Heart right ventricle (tissue), 16 donors: Measurements from ENCODE around the gene MIX23. TPM values are rescaled to one million over a fixed set of nuclear protein-coding genes. Genes with fewer than 3 reads are reported as not detected.

Experiments used
- ATAC-seq, 8 donors: fragments of 200-7000 bp; cut with Tn5 transposase; one replicate each; pipeline ENCODE4 v1.9.1; 2020; ENCODE audit warnings: mild to moderate bottlenecking in 8 of 8, moderate library complexity in 8 of 8, moderate number of reproducible peaks in 1 of 8
- DNase-seq, 2 donors: peaks; one replicate each; pipeline ENCODE4 v3.0.0-alpha.2; 2020
- H3K27ac ChIP-seq, 10 donors: fragments of 200-600 bp; sonication (generic) in 2 of 10; one replicate each; pipeline versions ENCODE4 v1.5.0 to v1.8.0; 2020 to 2022; ENCODE audit warnings: mild to moderate bottlenecking in 3 of 10
- H3K27me3 ChIP-seq, 7 donors: fragments of 200-600 bp; one replicate each; pipeline ENCODE4 v1.8.0; 2021 to 2022; ENCODE audit warnings: mild to moderate bottlenecking in 2 of 7
- H3K36me3 ChIP-seq, 9 donors: fragments of 200-600 bp; sonication (generic) in 1 of 9; one replicate each; pipeline versions ENCODE4 v1.5.0 to v1.8.0; 2020 to 2022; ENCODE audit warnings: mild to moderate bottlenecking in 2 of 9
- H3K4me1 ChIP-seq, 9 donors: fragments of 200-600 bp; sonication (generic) in 1 of 9; one replicate each; pipeline versions ENCODE4 v1.5.0 to v1.8.0; 2020 to 2022; ENCODE audit warnings: mild to moderate bottlenecking in 4 of 9
- H3K4me3 ChIP-seq, 10 donors: fragments of 200-600 bp; sonication (generic) in 2 of 10; one replicate each; pipeline versions ENCODE4 v1.5.0 to v1.8.0; 2020 to 2022; ENCODE audit warnings: mild to moderate bottlenecking in 7 of 10, moderate library complexity in 2 of 10
- H3K9me3 ChIP-seq, 11 donors: fragments of 200-600 bp in 10 of 11; sonication (generic) in 2 of 11; one replicate each; pipeline versions ENCODE4 v1.5.0 to v1.8.0; 2013 to 2022; ENCODE audit warnings: mild to moderate bottlenecking in 2 of 11, control low read depth in 1 of 11, moderate library complexity in 1 of 11
- WGBS, 2 donors: extraction: QIAGEN DNeasy Blood & Tissue Kit; methylation state at CpG; one replicate each; pipeline ENCODE4 v1.1.7; 2013; ENCODE audit warnings: inconsistent platforms in 1 of 2; 5-methylcytosine and 5-hydroxymethylcytosine counted together
- intact Hi-C, 10 donors: fragments of 100-400 bp; cut with DNase I; formaldehyde crosslinking; loops; one replicate each; pipeline versions ENCODE4 v1.11.1 to v1.14.2; 2022
- polyA plus RNA-seq, 2 donors: library from polyadenylated mRNA; stranded (reverse); fragments of 200-250 nt; gene quantifications; one replicate each; pipeline ENCODE4 v1.2.3, GENCODE V29; 2013
- total RNA-seq, 10 donors: library from RNA; stranded (reverse); fragmentation: NEBNext Ultra II Directional in 3 of 10; extraction: Animal tissue kit (Norgen Biotek cat#: 25700) in 3 of 10; gene quantifications; one replicate each; pipeline versions ENCODE4 v1.2.1 to v1.2.4, GENCODE V29; 2021 to 2023
- TF ChIP-seq, protein P1 (sequence below), 9 donors: fragments of 200-600 bp; sonication (generic) in 2 of 9; IDR thresholded peaks; one replicate each; pipeline versions ENCODE4 v1.5.0 to v1.8.0; 2021 to 2022; ENCODE audit warnings: antibody characterized with exemption in 9 of 9, mild to moderate bottlenecking in 5 of 9, moderate library complexity in 1 of 9
- donor health status: Arrhythmogenic right ventricular cardiomyopathy.
- donor health status: ischemic (EF 13 %, LVEDD 7.1; RV severe dilation, severe dysfunction).
- donor health status: healthy with polysubstance abuse.
- donor health status: DM: no; HTN: yes; CAD: no.
- donor health status: DM: no; HTN: no; CAD: no.
- donor health status: ischemic (EF 25% LVEDD 6.9; RV normal size, moderate dysfunction).
- donor health status: ischemic (EF 25% LVEDD 5.7; RV mildly dilated, moderate dysfunction).
- donor health status: healthy.
- donor health status: DM: yes; HTN: yes; CAD: no.
- donor health status: Ischemic cardiomyopathy.
- donor health status: ischemic (EF 35%, LVEDD 5.7; RV mildly dilated, moderate dysfunction).
- donor health status: nonischemic (EF 11% LVEDD 7.7; RV severe dilation, severe dysfunction).
- donor health status: DM: yes; HTN: yes; CAD: no.
- donor health status: PGD.
- donor health status: ischemic (EF 29% LVEDD 5.4; RV normal size, mild dysfunction).
- donor health status: nonischemic (EF 23%, LVEDD 6.1; RV moderate dilation, normal function).

Gene MIX23
- total and polyA plus RNA-seq, 12 donors, result 23.8 to 58.4 (median 30.1) TPM

DNA sequence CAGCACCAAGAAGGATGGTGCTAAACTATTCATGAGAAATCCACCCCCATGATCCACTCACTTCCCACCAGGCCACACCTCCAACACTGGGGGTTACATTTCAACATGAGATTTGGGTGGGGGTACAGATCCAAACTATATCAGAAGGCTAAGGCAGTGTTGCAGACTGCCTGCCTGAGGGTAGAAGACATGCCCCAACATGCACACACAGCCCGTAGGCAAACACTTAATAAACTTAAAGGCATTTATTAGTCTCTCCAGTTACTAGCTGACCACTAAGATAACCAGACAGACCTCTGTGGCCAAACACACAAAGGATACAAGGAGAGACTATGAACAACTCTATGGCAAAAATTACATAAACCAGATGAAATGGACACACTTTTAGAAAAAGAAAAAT lies 11.1 kb upstream of the MIX23 start:
- TF ChIP-seq, protein P1, sequence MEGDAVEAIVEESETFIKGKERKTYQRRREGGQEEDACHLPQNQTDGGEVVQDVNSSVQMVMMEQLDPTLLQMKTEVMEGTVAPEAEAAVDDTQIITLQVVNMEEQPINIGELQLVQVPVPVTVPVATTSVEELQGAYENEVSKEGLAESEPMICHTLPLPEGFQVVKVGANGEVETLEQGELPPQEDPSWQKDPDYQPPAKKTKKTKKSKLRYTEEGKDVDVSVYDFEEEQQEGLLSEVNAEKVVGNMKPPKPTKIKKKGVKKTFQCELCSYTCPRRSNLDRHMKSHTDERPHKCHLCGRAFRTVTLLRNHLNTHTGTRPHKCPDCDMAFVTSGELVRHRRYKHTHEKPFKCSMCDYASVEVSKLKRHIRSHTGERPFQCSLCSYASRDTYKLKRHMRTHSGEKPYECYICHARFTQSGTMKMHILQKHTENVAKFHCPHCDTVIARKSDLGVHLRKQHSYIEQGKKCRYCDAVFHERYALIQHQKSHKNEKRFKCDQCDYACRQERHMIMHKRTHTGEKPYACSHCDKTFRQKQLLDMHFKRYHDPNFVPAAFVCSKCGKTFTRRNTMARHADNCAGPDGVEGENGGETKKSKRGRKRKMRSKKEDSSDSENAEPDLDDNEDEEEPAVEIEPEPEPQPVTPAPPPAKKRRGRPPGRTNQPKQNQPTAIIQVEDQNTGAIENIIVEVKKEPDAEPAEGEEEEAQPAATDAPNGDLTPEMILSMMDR (IDR thresholded peaks at IDR 0.05), result no peak
- H3K27ac ChIP-seq, result no peak overlapping the region
- no peaks in the 10 kb centered on the region for H3K27me3 ChIP-seq
- intact Hi-C loops, result loop anchor here in 8 of 10 donors (5.0 to 10.0 kb wide), 6 partner anchors 281 to 401 kb away; partner anchors contain the start of genes PARP14 (in 4 of the 8), HSPBAP1 (in 1 of the 8) and SLC49A4 (in 1 of the 8)
- no peaks in the 10 kb centered on the region for H3K9me3 ChIP-seq
- no peak overlapping the region for H3K4me3 ChIP-seq
- DNase-seq, result no peak
- ATAC-seq, result peak in 1 of 8 donors; percentile 47
- peaks cover 0 to 6% (median 0%) of the 10 kb centered on the region in 9 donors for H3K36me3 ChIP-seq
- H3K4me1 ChIP-seq, result peaks cover 0 to 46% (median 15%) of the 10 kb centered on the region in 9 donors
- WGBS, 2 donors, result 69 to 75% methylated on average over 1 of the region's 1 CpG

DNA sequence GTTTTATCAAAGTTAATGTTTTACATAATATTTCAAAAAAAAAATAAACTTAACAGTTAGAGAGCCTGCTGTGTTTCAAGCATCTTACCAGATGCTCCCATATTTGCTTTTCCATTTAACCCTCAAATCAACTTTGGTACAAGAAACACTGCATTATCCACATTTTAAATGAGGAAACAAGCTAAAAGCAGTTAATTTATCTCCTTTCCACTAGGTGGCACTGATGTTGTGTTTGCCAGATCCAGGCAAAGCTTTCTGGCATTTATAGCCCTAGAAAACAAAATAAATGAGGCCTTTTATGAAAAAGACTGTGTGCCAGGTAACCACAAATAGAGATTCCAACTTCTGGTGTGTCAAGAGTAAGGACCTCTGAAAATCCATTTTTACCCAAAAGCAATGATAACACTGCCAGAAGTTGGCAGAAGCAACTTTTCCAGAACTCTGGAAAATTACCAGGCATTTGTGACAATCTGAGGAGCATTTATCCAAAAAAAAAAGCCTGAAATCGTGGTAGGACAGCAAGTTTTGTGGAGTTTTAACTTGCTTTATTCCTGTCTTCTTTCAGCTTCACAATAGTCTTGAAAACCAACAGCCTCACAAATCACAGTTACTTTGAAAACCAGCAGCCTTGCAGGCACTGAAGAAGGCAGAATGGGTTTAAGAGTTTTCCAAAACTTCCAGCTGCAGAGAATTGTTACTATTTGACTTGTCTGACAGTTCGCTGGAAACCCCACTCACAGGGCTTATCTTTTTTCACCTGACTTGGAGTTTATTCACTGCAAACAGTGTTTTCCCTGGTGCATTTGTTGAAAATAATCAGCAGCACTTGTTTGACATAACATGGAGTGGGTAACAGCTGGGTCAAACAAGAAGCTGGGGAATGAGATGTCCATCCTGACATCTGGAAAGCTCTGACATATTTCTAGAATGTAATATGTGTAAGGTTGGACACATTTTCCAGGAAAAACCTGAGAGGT lies 10.1 kb upstream of the MIX23 start:
- DNase-seq (no peak), ATAC-seq (no peak)
- peaks cover 0 to 6% (median 0%) of the 10 kb centered on the region in 9 donors for H3K36me3 ChIP-seq
- no peak overlapping the region for H3K4me3 ChIP-seq
- no peaks in the 10 kb centered on the region for H3K27me3 ChIP-seq
- H3K4me1 ChIP-seq, result peaks cover 0 to 49% (median 15%) of the 10 kb centered on the region in 9 donors
- peak overlapping the region in 2 of 10 donors; percentile 5 to 33 for H3K27ac ChIP-seq
- intact Hi-C loops, result loop anchor here (1.0 to 10.0 kb wide), 8 partner anchors 282 to 402 kb away; partner anchors contain the start of genes PARP14 (in 4 of the 10), HSPBAP1 (in 1 of the 10) and SLC49A4 (in 1 of the 10)
- WGBS, 2 donors, result 33 to 53% methylated on average over 2 of the region's 2 CpGs
- TF ChIP-seq, protein P1 (IDR thresholded peaks at IDR 0.05), result peak; percentile 51 to 86 (median 71)
- no peaks in the 10 kb centered on the region for H3K9me3 ChIP-seq

DNA sequence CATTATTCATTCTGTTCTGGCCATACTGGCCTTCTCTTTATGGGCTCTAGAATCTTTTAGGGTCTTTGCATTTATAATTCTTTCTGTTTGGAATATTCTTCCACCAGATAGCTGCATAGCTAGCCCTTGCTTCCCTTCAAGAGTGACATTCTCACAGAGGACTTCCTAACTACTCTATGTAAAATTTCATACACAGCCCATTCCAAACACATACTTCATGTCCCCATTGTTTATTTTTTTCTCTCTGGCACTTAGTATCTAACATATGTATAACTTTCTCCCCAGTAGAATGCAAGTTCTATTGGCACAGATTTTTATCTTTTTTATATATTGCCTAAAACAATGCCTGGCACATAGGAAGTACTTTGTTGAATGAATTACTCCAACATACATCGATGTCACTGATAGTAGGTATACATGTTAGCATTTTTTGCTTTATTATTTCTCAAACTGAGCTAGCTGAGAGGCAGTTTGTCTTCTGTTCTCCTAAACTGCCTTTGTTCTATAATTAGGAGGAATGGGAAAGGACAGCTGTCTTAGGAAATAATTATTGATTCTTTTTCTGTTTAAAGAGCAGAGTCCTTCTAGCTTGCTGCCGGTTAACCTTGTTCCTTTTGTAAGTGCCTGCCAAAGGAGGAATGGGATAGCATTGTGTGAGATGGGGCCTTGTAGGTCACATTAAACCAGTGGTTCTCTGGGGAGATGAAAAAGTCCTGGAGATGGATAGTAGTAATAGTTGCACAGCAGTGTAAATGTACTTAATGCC lies 8.8 kb upstream of the MIX23 start:
- Histone ChIP-seq H3K9me3 (no peaks in the 10 kb centered on the region), H3K4me3 (no peak overlapping the region), H3K27me3 (no peaks in the 10 kb centered on the region), H3K36me3 (peaks cover 0 to 12% (median 0%) of the 10 kb centered on the region in 9 donors), H3K27ac (peak overlapping the region in 2 of 10 donors; percentile 17 to 42), H3K4me1 (peaks cover 0 to 49% (median 16%) of the 10 kb centered on the region in 9 donors)
- ATAC-seq (no peak), DNase-seq (no peak)
- intact Hi-C loops, result loop anchor here (1.0 to 10.0 kb wide), 8 partner anchors 283 to 403 kb away; partner anchors contain the start of genes PARP14 (in 4 of the 10), HSPBAP1 (in 1 of the 10) and SLC49A4 (in 1 of the 10)
- TF ChIP-seq, protein P1 (IDR thresholded peaks at IDR 0.05), result no peak
- WGBS, 2 donors, result 73 to 74% methylated on average over 2 of the region's 2 CpGs
